ENCODE measurements around the gene IFNL1. TPM values are rescaled to one million over a fixed set of nuclear protein-coding genes. Genes with fewer than 3 reads are reported as not detected.

Gene IFNL1
- total RNA-seq, 2 donors from 2014 or later, result not detected

GRCh38 chr19:39345956-39346355 is 49.7 kb downstream of the IFNL1 start:
- DNase-seq (no peak), ATAC-seq (no peak)
- intact Hi-C loops (cut with DNase I, micrococcal nuclease), result no loop called here

- no peak for ATAC-seq
- intact Hi-C loops (cut with DNase I, micrococcal nuclease), result no loop called here
Measured at GRCh38 chr19:39347332-39348164, 51.3 kb downstream of the IFNL1 start.

More at GRCh38 chr19:39347332-39348164, 51.3 kb downstream of the IFNL1 start:
- no peak for DNase-seq

Other genes with a start within 250 kb of the IFNL1 start
- not detected for gene ACP7, start 212.0 kb upstream of the IFNL1 start, total RNA-seq
- 10 to 100 TPM; 85.0 to 96.9 TPM for gene PAK4, start 170.6 kb upstream of the IFNL1 start, total RNA-seq
- gene NCCRP1, start 99.4 kb upstream of the IFNL1 start, total RNA-seq, result not detected
- not detected for gene SYCN, start 92.1 kb upstream of the IFNL1 start, total RNA-seq
- gene IFNL3, start 51.4 kb upstream of the IFNL1 start, total RNA-seq, result not detected
- gene IFNL4, start 47.6 kb upstream of the IFNL1 start, total RNA-seq, result not detected
- not detected for gene IFNL2, start 28.0 kb upstream of the IFNL1 start, total RNA-seq
- under 1 TPM; 0.18 to 0.61 TPM for gene LRFN1, start 24.5 kb downstream of the IFNL1 start, total RNA-seq
- gene GMFG, start 39.6 kb downstream of the IFNL1 start, total RNA-seq, result 10 to 100 TPM in 1 of 2 donors, 1 to 10 TPM in 1; 7.0 to 17.8 TPM
- gene SAMD4B, start 46.0 kb downstream of the IFNL1 start, total RNA-seq, result 10 to 100 TPM; 65.2 to 72.2 TPM
- gene PAF1, start 94.7 kb downstream of the IFNL1 start, total RNA-seq, result 10 to 100 TPM; 30.5 to 31.2 TPM
- gene MED29, start 95.0 kb downstream of the IFNL1 start, total RNA-seq, result 10 to 100 TPM; 30.4 to 32.4 TPM
- 100 to 1,000 TPM; 152 to 391 TPM for gene ZFP36, start 110.4 kb downstream of the IFNL1 start, total RNA-seq
- 1 to 10 TPM; 6.2 to 9.3 TPM for gene PLEKHG2, start 116.3 kb downstream of the IFNL1 start, total RNA-seq
- gene RPS16, start 139.5 kb downstream of the IFNL1 start, total RNA-seq, result 1,000 to 10,000 TPM; 1,556 to 1,578 TPM
- 100 to 1,000 TPM in 1 of 2 donors, 10 to 100 TPM in 1; 89.1 to 101 TPM for gene SUPT5H, start 149.2 kb downstream of the IFNL1 start, total RNA-seq
- gene TIMM50, start 184.4 kb downstream of the IFNL1 start, total RNA-seq, result 10 to 100 TPM; 40.8 to 47.8 TPM
- gene DLL3, start 202.5 kb downstream of the IFNL1 start, total RNA-seq, result under 1 TPM in 1 of 2 donors, not detected in 1; 0.12 TPM
- gene SELENOV, start 218.7 kb downstream of the IFNL1 start, total RNA-seq, result not detected
- gene EID2B, start 236.4 kb downstream of the IFNL1 start, total RNA-seq, result under 1 TPM; 0.15 to 0.75 TPM
- 10 to 100 TPM; 10.4 to 10.6 TPM for gene EID2, start 243.8 kb downstream of the IFNL1 start, total RNA-seq